Lower leg skin (tissue), 4 donors: ENCODE results near the gene ZFYVE16. TPM values are rescaled to one million over a fixed set of nuclear protein-coding genes. Genes with fewer than 3 reads are reported as not detected.
"Not testable (repeated sequence)": the region's sequence is repeated elsewhere in the genome, so short reads cannot be mapped to it uniquely, and the experiment has no call there.

ENCODE experiments used
- DNase-seq, 2 donors: peaks; one replicate each; pipeline ENCODE4 v3.0.0-alpha.2; 2019; ENCODE audit warnings: low spot score in 2 of 2
- H3K4me3 ChIP-seq: fragments of 200-600 bp; sonication (generic); 2 replicates; pipeline ENCODE4 v1.5.1; 2017; ENCODE audit warnings: mild to moderate bottlenecking, low read depth; ENCODE audit not compliant: poor library complexity, severe bottlenecking
- POLR2A ChIP-seq, 2 donors: fragments of 450-650 bp; IDR thresholded peaks; one replicate each; pipeline ENCODE4 v1.6.1; 2016 to 2017; ENCODE audit warnings: antibody characterized with exemption in 2 of 2, mild to moderate bottlenecking in 1 of 2, moderate library complexity in 1 of 2
- WGBS, 2 donors: methylation state at CpG; one replicate each; pipeline ENCODE4 v1.1.5; 2018; 5-methylcytosine and 5-hydroxymethylcytosine counted together
- intact Hi-C: fragments of 100-400 bp; cut with DNase I; formaldehyde crosslinking; loops from one replicate; pipeline ENCODE4 v1.15.0; 2023; ENCODE audit warnings: low total_unique reads
- total RNA-seq, 4 donors: library from RNA; depleted of rRNA; stranded (reverse); fragments of >200 nt; gene quantifications; one replicate each; pipeline ENCODE4 v1.1.0, GENCODE V29; 2016
- TF ChIP-seq, protein P1 (sequence below), 3 donors: fragments of 450-650 bp; IDR thresholded peaks; one replicate each; pipeline ENCODE4 v1.5.1; 2016; ENCODE audit warnings: antibody characterized with exemption in 3 of 3, mild to moderate bottlenecking in 3 of 3, moderate library complexity in 2 of 3

The ZFYVE16 gene
- total RNA-seq, 4 donors from 2014 or later: 11.7 to 19.2 (median 13.4) TPM

DNA sequence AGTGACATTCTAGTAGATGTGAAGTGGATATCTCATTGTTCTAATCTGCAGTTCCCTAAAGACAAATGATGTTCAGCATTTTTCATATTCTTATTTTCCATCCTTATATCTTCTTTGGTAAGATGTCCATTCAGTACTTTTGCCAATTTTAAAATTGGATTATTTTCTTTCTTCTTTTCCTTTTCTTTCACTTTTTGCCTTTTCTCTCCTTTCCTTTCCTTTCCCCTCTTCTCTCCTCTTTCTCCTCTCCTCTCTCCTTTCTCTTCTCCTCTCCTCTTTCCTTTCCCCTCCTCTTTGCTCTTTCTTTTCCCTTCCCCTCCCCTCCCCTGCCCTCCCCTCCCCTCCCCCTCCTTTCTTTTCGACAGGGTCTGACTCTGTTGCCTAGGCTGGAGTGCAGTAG, 10.1 kb downstream of the ZFYVE16 start:
- intact Hi-C loops: no loop called here
- no peak for DNase-seq
- TF ChIP-seq, protein P1, sequence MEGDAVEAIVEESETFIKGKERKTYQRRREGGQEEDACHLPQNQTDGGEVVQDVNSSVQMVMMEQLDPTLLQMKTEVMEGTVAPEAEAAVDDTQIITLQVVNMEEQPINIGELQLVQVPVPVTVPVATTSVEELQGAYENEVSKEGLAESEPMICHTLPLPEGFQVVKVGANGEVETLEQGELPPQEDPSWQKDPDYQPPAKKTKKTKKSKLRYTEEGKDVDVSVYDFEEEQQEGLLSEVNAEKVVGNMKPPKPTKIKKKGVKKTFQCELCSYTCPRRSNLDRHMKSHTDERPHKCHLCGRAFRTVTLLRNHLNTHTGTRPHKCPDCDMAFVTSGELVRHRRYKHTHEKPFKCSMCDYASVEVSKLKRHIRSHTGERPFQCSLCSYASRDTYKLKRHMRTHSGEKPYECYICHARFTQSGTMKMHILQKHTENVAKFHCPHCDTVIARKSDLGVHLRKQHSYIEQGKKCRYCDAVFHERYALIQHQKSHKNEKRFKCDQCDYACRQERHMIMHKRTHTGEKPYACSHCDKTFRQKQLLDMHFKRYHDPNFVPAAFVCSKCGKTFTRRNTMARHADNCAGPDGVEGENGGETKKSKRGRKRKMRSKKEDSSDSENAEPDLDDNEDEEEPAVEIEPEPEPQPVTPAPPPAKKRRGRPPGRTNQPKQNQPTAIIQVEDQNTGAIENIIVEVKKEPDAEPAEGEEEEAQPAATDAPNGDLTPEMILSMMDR (IDR thresholded peaks at IDR 0.05): no peak
- TF ChIP-seq POLR2A (IDR thresholded peaks at IDR 0.05): no peak
- 94% methylated on average over 1 of the region's 1 CpG for WGBS, 2 donors
- H3K4me3 ChIP-seq: no peak overlapping the region

DNA sequence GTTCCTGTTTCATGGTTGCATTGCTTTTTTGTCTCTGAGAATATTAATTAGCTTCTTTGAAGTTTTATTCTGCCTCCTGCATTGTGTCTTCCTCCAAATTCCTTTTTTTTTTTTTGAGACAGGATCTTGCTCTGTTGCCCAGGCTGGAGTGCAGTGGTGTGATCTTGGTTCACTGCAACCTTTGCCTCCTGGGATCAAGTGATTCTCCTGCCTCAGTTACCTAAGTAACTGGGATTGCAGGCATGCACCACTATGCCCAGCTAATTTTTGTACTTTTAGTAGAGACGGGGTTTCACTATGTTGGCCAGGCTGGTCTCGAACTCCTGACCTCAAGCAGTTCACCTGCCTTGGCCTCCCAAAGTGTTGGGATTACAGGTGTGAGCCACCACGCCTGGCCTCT, 16.5 kb downstream of the ZFYVE16 start:
- 95 to 98% methylated on average over 3 of the region's 3 CpGs for WGBS, 2 donors
- H3K4me3 ChIP-seq, DNase-seq, intact Hi-C loops: not testable (repeated sequence)

DNA sequence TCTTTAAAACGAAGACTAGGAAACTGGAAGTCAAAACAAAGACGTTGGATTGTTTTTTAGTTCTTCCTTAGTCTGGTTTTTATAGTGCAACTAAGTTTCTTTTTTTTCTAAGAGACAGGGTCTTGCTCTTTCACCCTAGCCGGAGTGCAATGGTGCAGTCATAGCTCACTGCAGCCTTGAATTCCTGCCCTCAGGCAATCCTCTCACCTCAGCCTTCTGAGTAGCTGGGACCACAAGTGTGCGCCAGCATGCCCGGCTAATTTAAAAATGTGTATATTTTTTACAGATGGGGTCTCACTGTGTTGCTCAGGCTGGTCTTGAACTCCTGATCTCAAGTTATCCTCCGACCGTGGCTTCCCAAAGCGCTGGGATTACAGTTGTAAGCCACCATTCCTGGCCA, 27.6 kb downstream of the ZFYVE16 start:
- no peak for TF ChIP-seq POLR2A (IDR thresholded peaks at IDR 0.05)
- TF ChIP-seq, protein P1 (IDR thresholded peaks at IDR 0.05): no peak
- WGBS, 2 donors: 94 to 97% methylated on average over 8 of the region's 8 CpGs
- H3K4me3 ChIP-seq: no peak overlapping the region
- no peak for DNase-seq
- intact Hi-C loops: no loop called here

DNA sequence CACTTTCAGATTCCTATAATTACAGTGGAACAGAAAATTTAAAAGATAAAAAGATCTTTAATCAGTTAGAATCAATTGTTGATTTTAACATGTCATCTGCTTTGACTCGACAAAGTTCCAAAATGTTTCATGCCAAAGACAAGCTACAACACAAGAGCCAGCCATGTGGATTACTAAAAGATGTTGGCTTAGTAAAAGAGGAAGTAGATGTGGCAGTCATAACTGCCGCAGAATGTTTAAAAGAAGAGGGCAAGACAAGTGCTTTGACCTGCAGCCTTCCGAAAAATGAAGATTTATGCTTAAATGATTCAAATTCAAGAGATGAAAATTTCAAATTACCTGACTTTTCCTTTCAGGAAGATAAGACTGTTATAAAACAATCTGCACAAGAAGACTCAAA, 29.5 kb downstream of the ZFYVE16 start:
- no peak overlapping the region for H3K4me3 ChIP-seq
- intact Hi-C loops: no loop called here
- no peak for TF ChIP-seq POLR2A (IDR thresholded peaks at IDR 0.05)
- TF ChIP-seq, protein P1 (IDR thresholded peaks at IDR 0.05): no peak
- no peak for DNase-seq
- WGBS, 2 donors: 71 to 78% methylated on average over 3 of the region's 3 CpGs

DNA sequence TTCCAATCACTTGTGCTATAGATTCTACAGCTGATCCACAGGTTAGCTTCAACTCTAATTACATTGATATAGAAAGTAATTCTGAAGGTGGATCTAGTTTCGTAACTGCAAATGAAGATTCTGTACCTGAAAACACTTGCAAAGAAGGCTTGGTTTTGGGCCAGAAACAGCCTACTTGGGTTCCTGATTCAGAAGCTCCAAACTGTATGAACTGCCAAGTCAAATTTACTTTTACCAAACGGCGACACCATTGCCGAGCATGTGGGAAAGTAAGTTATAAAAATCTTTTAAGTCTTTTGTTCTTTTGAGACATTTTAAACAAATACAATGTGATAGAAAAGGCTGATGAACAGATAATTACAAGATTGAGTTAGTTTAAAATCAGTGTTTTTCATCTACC, 30.9 kb downstream of the ZFYVE16 start:
- no peak overlapping the region for H3K4me3 ChIP-seq
- WGBS, 2 donors: 94 to 95% methylated on average over 4 of the region's 4 CpGs
- no peak for DNase-seq
- TF ChIP-seq, protein P1 (IDR thresholded peaks at IDR 0.05): no peak
- TF ChIP-seq POLR2A (IDR thresholded peaks at IDR 0.05): no peak
- intact Hi-C loops: no loop called here

DNA sequence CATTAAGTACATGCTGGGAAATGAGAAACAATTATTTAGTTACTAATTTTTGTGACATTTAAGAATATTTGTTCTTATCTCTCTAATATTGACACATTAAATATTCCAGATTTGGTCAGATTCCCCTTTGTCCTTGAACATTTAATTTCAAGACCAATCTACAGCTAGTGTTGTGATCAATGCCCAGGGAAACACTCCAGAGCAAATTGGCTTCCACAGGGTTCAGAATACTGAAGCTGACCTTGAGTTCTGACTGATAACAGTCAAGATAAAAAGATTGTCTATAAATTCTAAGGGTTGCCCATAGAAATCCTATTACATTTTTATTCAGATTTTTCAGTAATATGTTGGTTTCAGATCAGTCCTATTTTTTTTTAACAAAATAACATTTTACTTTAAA, 31.3 kb downstream of the ZFYVE16 start:
- no peak for TF ChIP-seq POLR2A (IDR thresholded peaks at IDR 0.05)
- TF ChIP-seq, protein P1 (IDR thresholded peaks at IDR 0.05): no peak
- intact Hi-C loops: no loop called here
- no peak for DNase-seq
- H3K4me3 ChIP-seq: no peak overlapping the region
